Kidney epithelial cell (primary cell): Measurements from ENCODE around the gene CDON. TPM values are rescaled to one million over a fixed set of nuclear protein-coding genes. Genes with fewer than 3 reads are reported as not detected.

Source experiments
- DNase-seq: peaks from one replicate; pipeline ENCODE4 v3.0.0-alpha.2; 2010; ENCODE audit warnings: low read depth
- H3K27me3 ChIP-seq: 2 replicates; pipeline ENCODE4 v1.6.0; 2011; ENCODE audit warnings: low read length; ENCODE audit not compliant: control insufficient read depth, insufficient read depth
- H3K36me3 ChIP-seq: 2 replicates; pipeline ENCODE4 v1.5.1; 2011; ENCODE audit warnings: low read length; ENCODE audit not compliant: control insufficient read depth, insufficient read depth
- H3K4me3 ChIP-seq: 2 replicates; pipeline ENCODE4 v1.5.1; 2011; ENCODE audit warnings: low read depth, mild to moderate bottlenecking, control low read depth, low read length
- total RNA-seq: library from RNA; depleted of rRNA; stranded (reverse); fragments of >200 nt; gene quantifications from 2 replicates; pipeline ENCODE4 v1.2.3, GENCODE V29; 2015
- TF ChIP-seq, protein P1 (sequence below): IDR thresholded peaks from 2 replicates; pipeline ENCODE4 v1.5.1; 2011; ENCODE audit warnings: mild to moderate bottlenecking, moderate library complexity, low read length, control low read depth, inconsistent platforms; ENCODE audit not compliant: insufficient read depth, poor library complexity, severe bottlenecking

Gene CDON
- total RNA-seq, 1 donor from 2014 or later = 10.4 TPM

DNA sequence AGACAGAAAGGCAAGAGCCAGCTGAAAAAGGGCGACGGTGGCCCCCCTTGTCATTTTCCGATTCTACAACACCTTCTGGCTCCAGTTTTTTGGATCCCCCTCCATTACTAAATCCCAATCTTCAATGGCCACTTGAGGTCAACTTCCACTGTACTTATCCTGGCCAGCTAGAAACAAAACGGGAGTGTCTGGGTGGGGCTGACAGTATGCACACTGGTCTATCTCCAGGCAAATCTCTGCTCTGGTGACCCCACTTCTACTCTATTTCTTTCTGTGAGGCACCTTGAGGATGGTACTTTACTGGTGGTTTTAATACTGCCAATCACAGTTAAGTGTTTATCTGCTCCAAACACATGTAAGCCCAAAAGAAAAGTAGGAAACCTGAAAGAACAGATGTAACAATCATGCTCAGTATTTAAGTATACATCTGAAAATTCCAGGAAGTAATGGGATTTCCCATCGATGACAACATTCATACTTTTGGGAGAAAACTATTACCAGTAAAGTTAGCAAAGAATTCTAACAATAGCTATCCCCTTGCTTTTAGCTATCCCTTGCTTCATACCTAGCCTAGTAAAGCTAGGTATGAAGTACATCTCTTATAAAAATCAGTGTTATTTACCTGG lies 16.0 kb downstream of the CDON start:
- DNase-seq = no peak
- Histone ChIP-seq H3K4me3 (no peak overlapping the region), H3K36me3 (no peaks in the 10 kb centered on the region), H3K27me3 (no peaks in the 10 kb centered on the region)
- TF ChIP-seq, protein P1, sequence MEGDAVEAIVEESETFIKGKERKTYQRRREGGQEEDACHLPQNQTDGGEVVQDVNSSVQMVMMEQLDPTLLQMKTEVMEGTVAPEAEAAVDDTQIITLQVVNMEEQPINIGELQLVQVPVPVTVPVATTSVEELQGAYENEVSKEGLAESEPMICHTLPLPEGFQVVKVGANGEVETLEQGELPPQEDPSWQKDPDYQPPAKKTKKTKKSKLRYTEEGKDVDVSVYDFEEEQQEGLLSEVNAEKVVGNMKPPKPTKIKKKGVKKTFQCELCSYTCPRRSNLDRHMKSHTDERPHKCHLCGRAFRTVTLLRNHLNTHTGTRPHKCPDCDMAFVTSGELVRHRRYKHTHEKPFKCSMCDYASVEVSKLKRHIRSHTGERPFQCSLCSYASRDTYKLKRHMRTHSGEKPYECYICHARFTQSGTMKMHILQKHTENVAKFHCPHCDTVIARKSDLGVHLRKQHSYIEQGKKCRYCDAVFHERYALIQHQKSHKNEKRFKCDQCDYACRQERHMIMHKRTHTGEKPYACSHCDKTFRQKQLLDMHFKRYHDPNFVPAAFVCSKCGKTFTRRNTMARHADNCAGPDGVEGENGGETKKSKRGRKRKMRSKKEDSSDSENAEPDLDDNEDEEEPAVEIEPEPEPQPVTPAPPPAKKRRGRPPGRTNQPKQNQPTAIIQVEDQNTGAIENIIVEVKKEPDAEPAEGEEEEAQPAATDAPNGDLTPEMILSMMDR = no peak

GRCh38 chr11:126039485-126040271 lies 23.0 kb downstream of the CDON start:
- TF ChIP-seq, protein P1 = no peak
- DNase-seq = no peak
- Histone ChIP-seq H3K27me3 (no peaks in the 10 kb centered on the region), H3K4me3 (no peak overlapping the region), H3K36me3 (no peaks in the 10 kb centered on the region)

- TF ChIP-seq, protein P1 = no peak
- H3K36me3 ChIP-seq = no peaks in the 10 kb centered on the region
- no peaks in the 10 kb centered on the region for H3K27me3 ChIP-seq
- DNase-seq = no peak
- no peak overlapping the region for H3K4me3 ChIP-seq
These were observed 26.9 kb downstream of the CDON start for GRCh38 chr11:126035718-126036117.

DNA sequence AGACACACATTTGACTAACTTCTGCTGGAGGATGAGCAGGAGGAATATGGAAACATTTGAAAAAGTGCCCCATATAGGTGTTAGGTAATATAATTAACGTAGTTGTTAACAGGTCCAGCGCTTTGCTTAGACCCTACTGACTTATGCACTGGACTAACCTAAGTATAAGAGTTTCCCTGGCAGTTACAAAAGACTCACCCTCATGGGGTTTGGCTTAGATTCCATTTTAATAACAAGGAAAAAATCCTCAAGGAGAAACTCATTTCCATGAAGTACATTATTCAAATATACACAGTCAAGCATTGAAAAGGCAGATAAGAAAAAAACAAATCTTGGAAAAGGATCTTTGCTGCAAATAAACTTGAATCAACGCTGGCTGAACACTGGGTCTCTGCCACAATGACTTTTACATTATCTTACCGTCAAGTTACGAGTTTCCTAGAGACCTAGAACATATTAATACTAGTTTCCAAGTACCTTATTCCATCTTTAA lies 27.7 kb downstream of the CDON start:
- TF ChIP-seq, protein P1 = no peak
- no peaks in the 10 kb centered on the region for H3K27me3 ChIP-seq
- H3K4me3 ChIP-seq = no peak overlapping the region
- H3K36me3 ChIP-seq = no peaks in the 10 kb centered on the region
- DNase-seq = no peak

- H3K36me3 ChIP-seq = no peaks in the 10 kb centered on the region
- H3K27me3 ChIP-seq = no peaks in the 10 kb centered on the region
- H3K4me3 ChIP-seq = no peak overlapping the region
- no peak for DNase-seq
- TF ChIP-seq, protein P1 = no peak
These were observed 28.4 kb downstream of the CDON start for GRCh38 chr11:126034039-126034932.
